Measurements from ENCODE around the gene PRSS56.

GRCh38 chr2:232516551-232516950, 3.6 kb upstream of the PRSS56 start:
- TF ChIP-seq POLR2A (IDR thresholded peaks at IDR 0.05) = no peak
- no peak for TF ChIP-seq CTCF (IDR thresholded peaks at IDR 0.05)
- TF ChIP-seq POLR2AphosphoS5 (IDR thresholded peaks at IDR 0.05) = no peak

Measured in breast epithelium (tissue), 3 donors.